Activated T-helper 17 cell treated with anti-CD3 and anti-CD28 coated beads, Interleukin-2, amount 50 U/mL, for 72 hours (primary cell): ENCODE data around the gene ALK. TPM values are rescaled to one million over a fixed set of nuclear protein-coding genes. Genes with fewer than 3 reads are reported as not detected.

Experiments
- ATAC-seq: fragments of 150-1000 bp; cut with Tn5 transposase; replicated peaks from 2 replicates; pipeline ENCODE4 v1.10.0; 2021; ENCODE audit warnings: mild to moderate bottlenecking, moderate library complexity
- H3K27ac Mint-ChIP-seq: one replicate; pipeline ENCODE4 v1.8.0; 2022; ENCODE audit warnings: mixed read lengths
- H3K27me3 Mint-ChIP-seq: one replicate; pipeline ENCODE4 v1.8.0; 2022; ENCODE audit warnings: mixed read lengths
- H3K36me3 Mint-ChIP-seq: one replicate; pipeline ENCODE4 v1.8.0; 2022; ENCODE audit warnings: low read depth, mild to moderate bottlenecking, mixed read lengths
- H3K4me1 Mint-ChIP-seq: one replicate; pipeline ENCODE4 v1.8.0; 2022; ENCODE audit warnings: mixed read lengths
- H3K4me3 Mint-ChIP-seq: one replicate; pipeline ENCODE4 v1.8.0; 2022; ENCODE audit warnings: mild to moderate bottlenecking, mixed read lengths
- H3K9me3 Mint-ChIP-seq: one replicate; pipeline ENCODE4 v1.8.0; 2022; ENCODE audit warnings: mixed read lengths
- total RNA-seq, 2 donors: library from RNA; stranded (reverse); gene quantifications; one replicate each; pipeline ENCODE4 v1.2.3, GENCODE V29; 2022

Gene ALK
- total RNA-seq, 2 donors from 2014 or later = not detected

DNA sequence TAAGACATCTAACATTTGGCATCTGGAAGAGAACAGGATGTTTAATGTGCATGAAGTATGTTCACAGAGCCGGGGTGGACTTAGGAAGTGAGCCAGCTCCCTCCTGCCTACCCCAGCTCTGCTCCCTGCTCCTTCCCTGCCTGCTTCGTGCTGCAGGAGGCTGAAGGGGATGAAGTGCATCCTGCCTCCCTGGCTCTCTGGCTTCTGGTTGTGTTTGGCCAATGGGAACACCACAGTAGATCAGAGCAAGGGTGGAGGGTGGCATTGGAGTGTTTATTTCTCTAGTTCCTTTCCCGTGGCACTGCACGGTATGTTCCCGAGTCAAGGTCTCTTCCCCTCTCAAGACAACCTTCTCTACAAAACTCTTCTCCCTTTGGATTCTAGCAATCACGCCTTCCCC is 426.3 kb downstream of the ALK start:
- no peaks in the 10 kb centered on the region for H3K4me1 Mint-ChIP-seq
- no peaks in the 10 kb centered on the region for H3K36me3 Mint-ChIP-seq
- ATAC-seq = no peak
- H3K27ac Mint-ChIP-seq = no peak overlapping the region
- H3K27me3 Mint-ChIP-seq = peaks cover 3% of the 10 kb centered on the region
- no peak overlapping the region for H3K4me3 Mint-ChIP-seq
- H3K9me3 Mint-ChIP-seq = no peaks in the 10 kb centered on the region

GRCh38 chr2:29492701-29493100 is 428.7 kb downstream of the ALK start:
- no peak for ATAC-seq
- Mint-ChIP-seq H3K36me3 (no peaks in the 10 kb centered on the region), H3K27me3 (peaks cover 7% of the 10 kb centered on the region), H3K9me3 (no peaks in the 10 kb centered on the region), H3K27ac (no peak overlapping the region), H3K4me3 (no peak overlapping the region), H3K4me1 (no peaks in the 10 kb centered on the region)

- Mint-ChIP-seq H3K27ac (no peak overlapping the region), H3K4me3 (no peak overlapping the region), H3K9me3 (no peaks in the 10 kb centered on the region), H3K36me3 (no peaks in the 10 kb centered on the region), H3K27me3 (peaks cover 9% of the 10 kb centered on the region), H3K4me1 (no peaks in the 10 kb centered on the region)
- ATAC-seq = no peak
These were observed 431.3 kb downstream of the ALK start for GRCh38 chr2:29490045-29490444.

- peaks cover 9% of the 10 kb centered on the region for H3K27me3 Mint-ChIP-seq
- H3K9me3 Mint-ChIP-seq = no peaks in the 10 kb centered on the region
- H3K4me3 Mint-ChIP-seq = no peak overlapping the region
- no peak overlapping the region for H3K27ac Mint-ChIP-seq
- ATAC-seq = no peak
- H3K4me1 Mint-ChIP-seq = no peaks in the 10 kb centered on the region
- H3K36me3 Mint-ChIP-seq = no peaks in the 10 kb centered on the region
These were observed 431.8 kb downstream of the ALK start for GRCh38 chr2:29489568-29489967.

GRCh38 chr2:29487967-29488555 is 433.3 kb downstream of the ALK start:
- H3K9me3 Mint-ChIP-seq = no peaks in the 10 kb centered on the region
- H3K36me3 Mint-ChIP-seq = no peaks in the 10 kb centered on the region
- no peaks in the 10 kb centered on the region for H3K4me1 Mint-ChIP-seq
- no peak for ATAC-seq
- no peak overlapping the region for H3K27ac Mint-ChIP-seq
- H3K4me3 Mint-ChIP-seq = no peak overlapping the region
- peaks cover 9% of the 10 kb centered on the region for H3K27me3 Mint-ChIP-seq

DNA sequence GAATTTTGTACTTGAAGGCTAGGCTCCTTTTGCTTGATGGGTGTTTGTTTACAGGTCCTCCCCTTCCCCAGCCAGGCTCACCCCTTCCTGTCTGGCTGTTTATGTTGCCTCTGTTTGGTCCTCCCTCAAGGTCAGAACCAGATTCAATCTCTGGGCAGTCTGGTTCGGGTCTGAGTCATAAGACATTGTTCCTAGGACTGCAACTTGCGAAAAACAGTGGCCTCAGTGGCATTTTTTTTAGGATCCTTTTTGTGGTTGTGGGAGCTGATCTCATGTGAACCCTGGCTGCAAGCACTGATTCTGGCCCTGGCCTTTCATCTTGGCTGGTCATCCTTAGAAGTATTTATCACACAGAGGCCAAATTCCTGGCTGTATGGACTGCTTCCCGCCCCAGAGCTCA is 435.8 kb downstream of the ALK start:
- no peak overlapping the region for H3K4me3 Mint-ChIP-seq
- H3K9me3 Mint-ChIP-seq = no peaks in the 10 kb centered on the region
- no peaks in the 10 kb centered on the region for H3K4me1 Mint-ChIP-seq
- no peak for ATAC-seq
- H3K27me3 Mint-ChIP-seq = peaks cover 14% of the 10 kb centered on the region
- no peaks in the 10 kb centered on the region for H3K36me3 Mint-ChIP-seq
- no peak overlapping the region for H3K27ac Mint-ChIP-seq

DNA sequence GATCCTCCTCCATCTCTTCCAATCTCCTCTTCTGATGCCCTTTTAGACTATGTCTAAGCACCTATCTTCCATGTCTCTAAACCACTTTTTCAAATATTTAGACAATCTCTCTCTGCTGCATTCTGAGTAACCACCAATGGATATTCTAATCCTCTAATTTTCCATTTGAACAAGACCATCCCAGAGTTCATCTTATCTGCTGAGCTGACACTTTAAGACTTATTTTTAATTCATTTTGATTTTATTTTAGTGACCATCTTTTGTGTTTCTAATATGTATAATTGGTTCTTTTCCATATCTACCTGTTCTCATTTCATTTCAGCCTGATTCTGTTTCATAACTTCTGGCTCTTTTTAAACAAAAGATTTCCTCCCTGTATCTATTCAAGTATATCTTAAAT is 436.3 kb downstream of the ALK start:
- Mint-ChIP-seq H3K4me3 (no peak overlapping the region), H3K9me3 (no peaks in the 10 kb centered on the region), H3K4me1 (no peaks in the 10 kb centered on the region), H3K27ac (no peak overlapping the region), H3K36me3 (no peaks in the 10 kb centered on the region), H3K27me3 (peaks cover 14% of the 10 kb centered on the region)
- no peak for ATAC-seq

GRCh38 chr2:29482867-29483266 is 438.5 kb downstream of the ALK start:
- Mint-ChIP-seq H3K27ac (no peak overlapping the region), H3K9me3 (no peaks in the 10 kb centered on the region), H3K4me1 (no peaks in the 10 kb centered on the region), H3K27me3 (peaks cover 19% of the 10 kb centered on the region), H3K36me3 (no peaks in the 10 kb centered on the region), H3K4me3 (no peak overlapping the region)
- ATAC-seq = no peak

- ATAC-seq = no peak
- Mint-ChIP-seq H3K36me3 (no peaks in the 10 kb centered on the region), H3K4me3 (no peak overlapping the region)
These were observed 439.0 kb downstream of the ALK start for GRCh38 chr2:29482348-29482747.

DNA sequence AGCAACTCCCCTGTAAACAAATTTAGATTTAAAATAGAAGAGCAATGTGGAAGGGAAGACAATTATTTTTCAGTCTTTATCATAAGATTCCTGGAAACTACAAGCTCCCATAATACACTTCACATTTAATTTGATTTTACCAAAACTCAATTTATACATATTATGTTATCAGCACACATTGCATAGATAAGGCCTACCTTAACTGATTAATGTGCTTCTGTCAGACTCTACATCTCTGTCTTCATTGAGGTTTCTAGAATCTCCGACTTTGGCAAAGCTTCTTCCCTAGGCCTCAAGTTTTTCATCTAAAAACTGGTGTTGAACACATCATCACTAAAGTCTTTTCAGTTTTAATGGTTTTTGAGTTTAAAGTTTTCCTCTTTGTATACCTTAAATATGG is 440.1 kb downstream of the ALK start:
- H3K4me1 Mint-ChIP-seq = no peaks in the 10 kb centered on the region
- no peak for ATAC-seq
- H3K27ac Mint-ChIP-seq = no peak overlapping the region
- no peak overlapping the region for H3K4me3 Mint-ChIP-seq
- no peaks in the 10 kb centered on the region for H3K9me3 Mint-ChIP-seq
- H3K36me3 Mint-ChIP-seq = no peaks in the 10 kb centered on the region
- peaks cover 23% of the 10 kb centered on the region for H3K27me3 Mint-ChIP-seq

More at GRCh38 chr2:29482348-29482747, 439.0 kb downstream of the ALK start:
- Mint-ChIP-seq H3K9me3 (no peaks in the 10 kb centered on the region), H3K4me1 (no peaks in the 10 kb centered on the region), H3K27me3 (peaks cover 16% of the 10 kb centered on the region), H3K27ac (no peak overlapping the region)

DNA sequence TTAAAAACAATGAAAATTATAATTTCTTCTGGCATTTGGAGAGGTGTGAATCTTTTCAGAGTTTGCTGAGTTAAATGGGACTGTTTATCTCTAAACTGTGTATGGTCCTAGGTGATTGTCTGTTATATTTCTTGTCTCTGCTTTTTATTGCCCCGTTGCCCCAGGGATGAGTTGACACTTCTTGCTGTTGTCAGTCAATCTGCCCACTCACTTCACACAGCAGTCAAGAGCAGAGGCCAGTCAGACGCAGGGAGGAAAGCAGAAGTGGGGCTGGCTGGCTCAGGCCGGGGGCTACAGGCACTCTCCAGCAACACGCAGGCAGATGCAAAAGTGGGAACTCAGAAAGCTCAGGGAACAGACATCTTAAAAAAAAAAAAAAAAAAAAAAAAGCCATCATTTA is 441.0 kb downstream of the ALK start:
- no peak for ATAC-seq
- H3K27ac Mint-ChIP-seq = no peak overlapping the region
- no peaks in the 10 kb centered on the region for H3K4me1 Mint-ChIP-seq
- no peaks in the 10 kb centered on the region for H3K9me3 Mint-ChIP-seq
- H3K27me3 Mint-ChIP-seq = peaks cover 20% of the 10 kb centered on the region
- H3K4me3 Mint-ChIP-seq = no peak overlapping the region
- no peaks in the 10 kb centered on the region for H3K36me3 Mint-ChIP-seq

DNA sequence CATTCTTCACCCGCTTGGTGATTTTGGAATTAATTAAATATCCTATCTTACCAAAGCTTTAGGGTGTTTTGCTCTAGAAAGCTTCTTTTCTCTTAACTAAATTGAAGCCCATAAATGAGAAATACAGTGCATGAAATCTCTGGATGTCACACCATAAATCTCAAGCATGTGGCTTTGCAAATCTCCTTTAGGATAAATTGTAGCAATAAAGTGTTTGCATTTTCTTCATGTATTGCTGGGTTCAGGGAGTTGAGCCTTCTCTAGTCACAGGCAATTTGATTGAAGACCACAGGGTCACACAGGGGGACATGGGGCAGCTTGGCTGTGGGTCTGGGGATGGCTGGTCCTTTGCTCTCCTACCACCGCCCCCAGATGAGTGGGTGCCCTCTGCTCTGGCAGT is 442.0 kb downstream of the ALK start:
- ATAC-seq = no peak
- Mint-ChIP-seq H3K4me3 (no peak overlapping the region), H3K36me3 (no peaks in the 10 kb centered on the region), H3K4me1 (no peaks in the 10 kb centered on the region), H3K9me3 (no peaks in the 10 kb centered on the region), H3K27ac (no peak overlapping the region), H3K27me3 (peaks cover 22% of the 10 kb centered on the region)

DNA sequence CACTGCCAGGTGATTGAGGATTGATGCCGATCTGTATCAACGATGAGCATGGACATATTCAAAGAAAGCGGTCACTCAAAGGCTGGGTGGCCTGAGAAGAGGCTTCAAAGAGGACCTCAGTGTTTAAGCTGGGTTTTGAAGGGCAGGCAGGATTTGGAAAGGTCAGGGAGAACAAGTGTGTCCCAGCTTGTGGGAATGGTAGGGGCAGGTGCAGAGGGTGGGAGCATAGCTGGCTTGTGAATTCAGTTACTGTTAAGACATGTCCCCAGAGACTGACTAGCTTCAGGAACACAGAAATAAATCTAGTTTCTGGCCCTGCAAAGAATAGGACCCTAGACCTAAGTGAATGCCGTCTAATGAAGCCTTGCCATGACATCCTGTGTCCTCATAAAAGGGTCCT is 442.7 kb downstream of the ALK start:
- no peak for ATAC-seq
- H3K27ac Mint-ChIP-seq = no peak overlapping the region
- H3K9me3 Mint-ChIP-seq = no peaks in the 10 kb centered on the region
- no peak overlapping the region for H3K4me3 Mint-ChIP-seq
- H3K27me3 Mint-ChIP-seq = peaks cover 23% of the 10 kb centered on the region
- no peaks in the 10 kb centered on the region for H3K4me1 Mint-ChIP-seq
- H3K36me3 Mint-ChIP-seq = no peaks in the 10 kb centered on the region

- no peak overlapping the region for H3K27ac Mint-ChIP-seq
- H3K36me3 Mint-ChIP-seq = no peaks in the 10 kb centered on the region
- peaks cover 22% of the 10 kb centered on the region for H3K27me3 Mint-ChIP-seq
- H3K4me3 Mint-ChIP-seq = no peak overlapping the region
- H3K4me1 Mint-ChIP-seq = no peaks in the 10 kb centered on the region
- no peak for ATAC-seq
- no peaks in the 10 kb centered on the region for H3K9me3 Mint-ChIP-seq
These were observed 444.2 kb downstream of the ALK start for GRCh38 chr2:29477186-29477585.

- no peaks in the 10 kb centered on the region for H3K36me3 Mint-ChIP-seq
These were observed 445.9 kb downstream of the ALK start for GRCh38 chr2:29475499-29475898.

GRCh38 chr2:29469961-29470360 is 451.4 kb downstream of the ALK start:
- H3K27ac Mint-ChIP-seq = no peak overlapping the region
- peaks cover 12% of the 10 kb centered on the region for H3K27me3 Mint-ChIP-seq
- no peaks in the 10 kb centered on the region for H3K4me1 Mint-ChIP-seq
- no peak for ATAC-seq
- peaks cover 11% of the 10 kb centered on the region for H3K9me3 Mint-ChIP-seq
- H3K4me3 Mint-ChIP-seq = no peak overlapping the region
- no peaks in the 10 kb centered on the region for H3K36me3 Mint-ChIP-seq

More at GRCh38 chr2:29475499-29475898, 445.9 kb downstream of the ALK start:
- Mint-ChIP-seq H3K27ac (no peak overlapping the region), H3K4me1 (no peaks in the 10 kb centered on the region), H3K9me3 (no peaks in the 10 kb centered on the region), H3K27me3 (peaks cover 18% of the 10 kb centered on the region), H3K4me3 (no peak overlapping the region)
- no peak for ATAC-seq
